Small intestine (tissue), 7 donors: ENCODE measurements around the gene GRIN3B. TPM values are rescaled to one million over a fixed set of nuclear protein-coding genes. Genes with fewer than 3 reads are reported as not detected.

Source experiments
- DNase-seq, 2 donors: peaks; one replicate each; pipeline versions ENCODE4 v3.0.0 to v3.0.0-alpha.2; 2013
- FAIRE-seq: peaks from 2 replicates; lab custom pipeline; 2012; peaks lifted over from hg19 to GRCh38; lab: Jason Lieb, UNC
- H3K27ac ChIP-seq, 3 donors: one replicate each; pipeline ENCODE4 v1.5.1; 2013; ENCODE audit warnings: low read length in 2 of 3, mild to moderate bottlenecking in 2 of 3, control low read depth in 1 of 3, inconsistent platforms in 1 of 3, low read depth in 1 of 3, moderate library complexity in 1 of 3
- H3K27me3 ChIP-seq, 3 donors: one replicate each; pipeline ENCODE4 v1.6.1; 2013; ENCODE audit warnings: low read length in 3 of 3, inconsistent platforms in 1 of 3; ENCODE audit not compliant: control insufficient read depth in 3 of 3, insufficient read depth in 3 of 3
- H3K36me3 ChIP-seq, 3 donors: one replicate each; pipeline ENCODE4 v1.6.1; 2013; ENCODE audit warnings: low read length in 3 of 3, inconsistent platforms in 1 of 3, low read depth in 1 of 3, mild to moderate bottlenecking in 1 of 3, moderate library complexity in 1 of 3; ENCODE audit not compliant: control insufficient read depth in 3 of 3, insufficient read depth in 2 of 3
- H3K4me1 ChIP-seq, 3 donors: one replicate each; pipeline ENCODE4 v1.6.1; 2013; ENCODE audit warnings: low read length in 2 of 3, inconsistent platforms in 1 of 3, low read depth in 1 of 3, mild to moderate bottlenecking in 1 of 3, moderate library complexity in 1 of 3; ENCODE audit not compliant: control insufficient read depth in 3 of 3, insufficient read depth in 2 of 3
- H3K4me3 ChIP-seq, 3 donors: one replicate each; pipeline ENCODE4 v1.5.1; 2013; ENCODE audit warnings: low read length in 3 of 3, control low read depth in 1 of 3, inconsistent platforms in 1 of 3, low read depth in 1 of 3, mild to moderate bottlenecking in 1 of 3, moderate library complexity in 1 of 3
- H3K9me3 ChIP-seq, 2 donors: one replicate each; pipeline ENCODE4 v1.6.1; 2013; ENCODE audit warnings: low read depth in 1 of 2, low read length in 1 of 2; ENCODE audit not compliant: control insufficient read depth in 2 of 2, insufficient read depth in 1 of 2
- WGBS, 3 donors: extraction: QIAGEN DNeasy Blood & Tissue Kit; methylation state at CpG; one replicate each; pipeline ENCODE4 v1.1.7; 2013; 5-methylcytosine and 5-hydroxymethylcytosine counted together
- polyA plus RNA-seq, 4 donors: library from polyadenylated mRNA; stranded (reverse) in 3 of 4; unstranded in 1 of 4; fragments of 200-250 nt in 3 of 4; fragments of 120-200 nt in 1 of 4; gene quantifications; one replicate each; pipeline versions ENCODE4 v1.2.1 to v1.2.3, GENCODE V29; 2013
- donor health status: healthy with polysubstance abuse.
- donor health status: control.
- donor health status: control.
- donor health status: Bipolar disorder and iron deficiency.
- donor health status: healthy.

Gene GRIN3B
- polyA plus RNA-seq, 4 donors: 0.10 to 0.16 TPM; not detected in 2

DNA sequence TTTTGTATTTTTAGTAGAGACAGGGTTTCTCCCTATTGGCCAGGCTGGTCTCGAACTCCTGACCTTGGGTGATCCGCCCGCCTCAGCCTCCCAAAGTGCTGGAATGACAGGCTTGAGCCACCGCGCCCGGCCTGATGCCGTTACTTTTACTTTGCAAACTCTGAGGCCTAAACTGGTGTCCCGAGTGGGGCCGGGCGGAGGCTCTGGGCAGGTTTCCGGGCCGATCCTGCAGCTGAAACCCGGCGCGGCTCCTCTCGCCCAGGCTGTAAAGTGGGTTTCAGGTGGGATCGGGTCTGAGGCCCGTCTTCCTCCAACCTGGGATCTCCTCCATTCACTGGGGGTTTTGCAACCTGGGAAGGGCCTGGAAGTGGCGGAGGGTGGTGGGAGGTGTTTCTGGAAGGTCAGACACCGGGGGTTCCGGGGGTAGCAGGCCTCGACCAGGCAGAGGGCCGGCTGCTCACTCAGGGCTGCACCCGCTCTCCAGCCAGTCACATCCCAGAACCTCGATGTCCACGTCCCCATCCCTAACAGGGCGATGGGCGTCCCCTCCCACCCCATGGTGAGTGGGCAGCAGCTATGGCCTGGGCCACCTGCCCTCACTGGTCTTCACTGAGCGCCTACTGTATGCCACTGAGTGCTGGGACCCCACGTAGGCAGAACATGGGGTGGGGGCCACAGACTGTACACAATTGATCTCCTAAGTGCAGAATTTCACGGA lies 37.4 kb upstream of the GRIN3B start:
- H3K27me3 ChIP-seq: no peaks in the 10 kb centered on the region
- DNase-seq (no peak), FAIRE-seq (no peak)
- H3K36me3 ChIP-seq: peaks cover 0 to 98% (median 5%) of the 10 kb centered on the region in 3 donors
- H3K4me1 ChIP-seq: peaks cover 0 to 43% (median 0%) of the 10 kb centered on the region in 3 donors
- no peak overlapping the region for H3K4me3 ChIP-seq
- H3K27ac ChIP-seq: peak overlapping the region in 1 of 3 donors; percentile 100
- WGBS, 3 donors: 83 to 88% (median 88%) methylated on average over 31 of the region's 31 CpGs
- H3K9me3 ChIP-seq: peaks cover 0 to 11% of the 10 kb centered on the region in 2 donors

DNA sequence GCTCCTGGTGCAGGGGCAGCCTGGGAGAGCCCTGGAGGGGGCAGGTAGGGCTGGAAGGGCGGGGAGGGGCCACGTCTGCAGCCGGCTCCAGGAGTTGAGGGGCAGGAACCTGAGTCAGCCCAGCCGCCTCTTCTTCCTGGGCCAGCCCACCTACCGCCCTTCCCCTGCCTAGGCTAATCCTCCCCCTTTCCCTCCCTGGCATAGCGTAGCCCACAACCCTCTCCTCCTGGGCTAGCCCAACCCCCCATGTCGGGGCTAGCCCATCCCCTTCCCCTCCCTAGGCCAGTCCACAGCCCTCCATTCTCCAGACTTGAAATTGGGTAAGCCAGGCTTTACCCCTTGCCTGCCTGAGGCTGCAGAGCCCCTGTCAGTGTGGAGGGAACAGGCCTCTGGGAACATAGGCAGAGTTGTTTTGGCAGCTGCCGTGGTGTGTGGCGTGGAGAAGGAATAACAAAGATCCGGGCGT lies 36.7 kb upstream of the GRIN3B start:
- 82 to 92% (median 85%) methylated on average over 10 to 11 of the region's 11 CpGs for WGBS, 3 donors
- peaks cover 0 to 98% (median 7%) of the 10 kb centered on the region in 3 donors for H3K36me3 ChIP-seq

DNA sequence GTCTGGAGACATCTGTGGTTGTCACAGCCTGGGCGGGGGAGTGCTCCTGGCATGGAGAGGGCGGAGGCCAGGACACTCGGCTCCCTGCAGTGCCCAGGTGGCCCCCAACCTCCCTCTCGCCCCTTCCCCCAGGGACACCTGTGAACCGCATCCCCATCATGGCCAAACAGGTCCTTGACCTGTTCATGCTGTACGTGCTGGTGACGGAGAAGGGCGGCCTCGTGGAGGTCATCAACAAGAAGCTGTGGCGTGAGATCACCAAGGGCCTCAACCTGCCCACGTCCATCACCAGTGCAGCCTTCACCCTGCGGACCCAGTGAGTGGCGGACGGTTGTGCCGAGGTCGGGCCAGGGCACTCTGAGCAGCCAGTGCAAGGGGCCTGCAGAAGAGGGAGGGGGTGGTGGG lies 36.1 kb upstream of the GRIN3B start:
- WGBS, 3 donors: 95 to 97% (median 95%) methylated on average over 16 of the region's 16 CpGs
- no peaks in the 10 kb centered on the region for H3K27me3 ChIP-seq
- H3K36me3 ChIP-seq: peaks cover 0 to 99% (median 7%) of the 10 kb centered on the region in 3 donors
- H3K9me3 ChIP-seq: peaks cover 0 to 11% of the 10 kb centered on the region in 2 donors
- H3K4me1 ChIP-seq: peaks cover 0 to 40% (median 0%) of the 10 kb centered on the region in 3 donors
- peak in 1 of 2 donors; percentile 16 for DNase-seq
- no peak for FAIRE-seq
- H3K4me3 ChIP-seq: no peak overlapping the region
- H3K27ac ChIP-seq: peak overlapping the region in 1 of 3 donors; percentile 100

More for the DNA sequence above, 36.7 kb upstream of the GRIN3B start:
- Histone ChIP-seq H3K4me3 (no peak overlapping the region), H3K27ac (peak overlapping the region in 1 of 3 donors; percentile 100), H3K27me3 (no peaks in the 10 kb centered on the region), H3K9me3 (peaks cover 0 to 11% of the 10 kb centered on the region in 2 donors), H3K4me1 (peaks cover 0 to 40% (median 0%) of the 10 kb centered on the region in 3 donors)
- DNase-seq: peak in 1 of 2 donors; percentile 55
- no peak for FAIRE-seq

DNA sequence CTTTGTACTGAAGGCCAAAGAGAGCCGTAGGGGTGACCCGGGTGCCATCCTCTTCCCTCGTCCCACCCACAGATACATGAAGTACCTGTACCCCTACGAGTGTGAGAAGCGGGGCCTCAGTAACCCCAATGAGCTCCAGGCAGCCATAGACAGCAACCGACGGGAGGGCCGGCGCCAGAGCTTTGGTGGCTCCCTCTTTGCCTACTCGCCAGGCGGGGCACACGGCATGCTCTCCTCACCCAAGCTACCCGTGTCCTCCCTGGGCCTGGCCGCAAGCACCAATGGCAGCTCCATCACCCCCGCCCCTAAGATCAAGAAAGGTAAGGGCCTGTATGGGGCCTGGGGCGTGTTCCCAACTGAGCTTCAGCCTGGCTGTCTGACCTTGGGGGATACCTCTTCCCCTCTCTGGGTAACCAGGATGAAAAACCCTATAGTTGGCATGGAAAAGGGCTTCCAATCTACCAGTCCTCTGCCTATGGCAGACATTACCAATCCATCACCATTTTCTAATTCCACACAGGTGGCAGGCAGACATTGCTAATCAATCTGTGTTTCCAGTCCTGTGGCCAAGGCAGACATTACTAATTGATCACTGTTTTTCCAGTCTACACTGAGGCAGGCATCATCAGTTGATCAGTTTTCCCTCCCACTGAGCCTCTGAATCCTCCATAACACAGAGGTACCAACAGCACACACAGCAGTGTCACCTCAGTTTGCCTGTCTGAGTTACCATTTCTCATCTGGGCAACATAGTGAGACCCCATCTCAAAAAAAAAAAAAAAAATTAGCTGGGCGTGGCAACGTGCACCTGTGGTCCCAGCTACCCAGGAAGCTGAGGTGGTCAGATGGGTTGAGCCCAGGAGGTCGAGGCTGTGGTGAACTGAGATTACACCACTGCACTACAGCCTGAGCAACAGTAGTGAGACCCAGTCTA lies 35.2 kb upstream of the GRIN3B start:
- peak in 1 of 2 donors; percentile 40 for DNase-seq

DNA sequence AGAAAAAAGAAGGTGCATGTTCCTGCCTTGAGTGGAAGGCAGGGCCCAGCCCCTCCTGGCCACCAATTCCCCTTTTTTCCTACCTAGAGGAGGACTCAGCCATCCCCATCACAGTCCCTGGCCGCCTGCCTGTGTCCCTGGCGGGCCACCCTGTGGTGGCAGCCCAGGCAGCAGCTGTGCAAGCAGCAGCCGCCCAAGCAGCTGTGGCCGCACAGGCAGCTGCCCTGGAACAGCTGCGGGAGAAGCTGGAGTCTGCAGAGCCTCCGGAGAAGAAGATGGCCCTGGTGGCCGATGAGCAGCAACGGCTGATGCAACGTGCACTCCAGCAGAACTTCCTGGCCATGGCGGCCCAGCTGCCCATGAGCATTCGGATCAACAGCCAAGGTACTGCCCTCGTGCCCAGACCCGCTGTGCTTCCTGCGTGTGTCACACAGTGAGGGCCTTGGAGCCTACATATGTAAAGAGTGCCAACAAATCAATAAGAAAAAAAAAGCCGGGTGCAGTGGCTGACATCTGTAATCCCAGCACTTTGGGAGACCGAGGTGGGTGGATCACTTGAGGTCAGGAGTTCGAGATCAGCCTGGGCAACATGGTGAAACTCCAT lies 33.6 kb upstream of the GRIN3B start:
- WGBS, 3 donors: 92 to 94% (median 93%) methylated on average over 17 of the region's 17 CpGs

More for the DNA sequence above, 35.2 kb upstream of the GRIN3B start:
- 95 to 96% (median 96%) methylated on average over 19 of the region's 19 CpGs for WGBS, 3 donors
- Histone ChIP-seq H3K4me1 (peaks cover 0 to 37% (median 0%) of the 10 kb centered on the region in 3 donors), H3K27me3 (no peaks in the 10 kb centered on the region), H3K9me3 (peaks cover 0 to 12% of the 10 kb centered on the region in 2 donors), H3K27ac (peak overlapping the region in 1 of 3 donors; percentile 32), H3K36me3 (peaks cover 0 to 99% (median 7%) of the 10 kb centered on the region in 3 donors), H3K4me3 (no peak overlapping the region)
- FAIRE-seq: no peak

DNA sequence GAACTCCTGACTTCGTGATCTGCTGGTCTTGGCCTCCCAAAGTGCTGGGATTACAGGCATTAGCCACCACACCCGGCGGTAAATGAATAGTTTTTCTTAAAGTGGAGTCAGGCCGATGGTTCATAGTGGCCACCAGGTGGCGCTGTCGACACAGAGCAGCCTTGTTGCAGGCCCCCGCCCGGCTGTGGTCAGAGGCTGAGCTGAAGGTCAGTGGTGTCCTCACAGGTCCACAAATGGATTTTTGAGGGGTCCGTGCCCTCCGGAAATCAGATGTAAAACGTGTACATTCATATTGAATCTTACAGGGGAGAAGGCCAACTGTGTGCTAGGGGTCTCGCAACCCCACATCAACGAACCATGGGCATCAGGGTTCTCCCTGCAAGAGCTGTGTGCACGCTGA lies 29.5 kb upstream of the GRIN3B start:
- FAIRE-seq (no peak), DNase-seq (peak in 1 of 2 donors; percentile 51)
- Histone ChIP-seq H3K4me3 (no peak overlapping the region), H3K27me3 (no peaks in the 10 kb centered on the region), H3K27ac (no peak overlapping the region), H3K4me1 (no peaks in the 10 kb centered on the region), H3K9me3 (peaks cover 2 to 20% of the 10 kb centered on the region in 2 donors), H3K36me3 (peaks cover 6 to 94% (median 9%) of the 10 kb centered on the region in 3 donors)
- 95 to 97% (median 96%) methylated on average over 14 of the region's 14 CpGs for WGBS, 3 donors

More for the DNA sequence above, 33.6 kb upstream of the GRIN3B start:
- Histone ChIP-seq H3K9me3 (peaks cover 2 to 23% of the 10 kb centered on the region in 2 donors), H3K27ac (no peak overlapping the region), H3K36me3 (peaks cover 6 to 99% (median 7%) of the 10 kb centered on the region in 3 donors), H3K27me3 (no peaks in the 10 kb centered on the region), H3K4me3 (no peak overlapping the region), H3K4me1 (peaks cover 0 to 21% (median 0%) of the 10 kb centered on the region in 3 donors)
- DNase-seq (peak in 1 of 2 donors; percentile 24), FAIRE-seq (no peak)

DNA sequence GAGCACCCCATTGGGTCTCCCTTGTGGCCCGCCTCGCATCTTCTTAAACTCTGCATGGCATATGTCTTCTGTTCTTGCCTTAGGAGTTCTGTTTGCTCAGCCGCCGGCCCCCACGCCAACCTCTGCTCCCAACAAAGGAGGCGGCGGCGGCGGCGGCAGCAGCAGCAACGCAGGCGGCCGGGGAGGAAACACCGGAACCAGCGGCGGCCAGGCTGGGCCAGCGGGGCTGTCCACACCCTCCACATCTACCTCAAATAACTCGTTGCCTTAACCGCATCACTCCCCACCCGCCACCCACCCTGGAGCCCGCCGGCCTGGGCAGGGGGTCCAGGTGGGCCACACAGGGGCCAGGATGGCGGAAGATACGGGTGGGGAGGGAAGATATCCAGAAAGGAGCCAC lies 28.4 kb upstream of the GRIN3B start:
- no peaks in the 10 kb centered on the region for H3K4me1 ChIP-seq
- H3K27ac ChIP-seq: no peak overlapping the region
- WGBS, 3 donors: 94 to 97% (median 96%) methylated on average over 21 to 24 of the region's 24 CpGs
- H3K9me3 ChIP-seq: peaks cover 2 to 15% of the 10 kb centered on the region in 2 donors
- H3K27me3 ChIP-seq: no peaks in the 10 kb centered on the region
- no peak for FAIRE-seq
- H3K4me3 ChIP-seq: no peak overlapping the region
- H3K36me3 ChIP-seq: peaks cover 5 to 91% (median 6%) of the 10 kb centered on the region in 3 donors
- DNase-seq: no peak
